ENCODE measurements around the gene TMEM244.
"Not testable (repeated sequence)": the region's sequence is repeated elsewhere in the genome, so short reads cannot be mapped to it uniquely, and the experiment has no call there.

The TMEM244 gene

GRCh38 chr6:129866256-129866655 is 5.1 kb upstream of the TMEM244 start:
- no peak for DNase-seq

- DNase-seq, result no peak
Measured at GRCh38 chr6:129865013-129865412, 3.9 kb upstream of the TMEM244 start.

GRCh38 chr6:129863664-129864063 is 2.5 kb upstream of the TMEM244 start:
- peak; percentile 94 for DNase-seq

- DNase-seq, result no peak
Measured at GRCh38 chr6:129859524-129859923, 1.6 kb downstream of the TMEM244 start.

- DNase-seq, result no peak
Measured at GRCh38 chr6:129857838-129858237, 3.3 kb downstream of the TMEM244 start.

- DNase-seq, result peak; percentile 81
Measured at GRCh38 chr6:129853996-129854711, 7.0 kb downstream of the TMEM244 start.

GRCh38 chr6:129852257-129852858 is 8.8 kb downstream of the TMEM244 start:
- DNase-seq, result no peak

GRCh38 chr6:129849456-129849855 is 11.7 kb downstream of the TMEM244 start:
- peak; percentile 93 for DNase-seq

- no peak for DNase-seq
Measured at GRCh38 chr6:129846761-129847160, 14.4 kb downstream of the TMEM244 start.

GRCh38 chr6:129845696-129846095 is 15.4 kb downstream of the TMEM244 start:
- no peak for DNase-seq

- peak; percentile 73 for DNase-seq
Measured at GRCh38 chr6:129844118-129844891, 16.8 kb downstream of the TMEM244 start.

- no peak for DNase-seq
Measured at GRCh38 chr6:129843573-129843972, 17.5 kb downstream of the TMEM244 start.

- no peak for DNase-seq
Measured at GRCh38 chr6:129842881-129843409, 18.2 kb downstream of the TMEM244 start.

GRCh38 chr6:129842137-129842536 is 19.0 kb downstream of the TMEM244 start:
- no peak for DNase-seq

- not testable (repeated sequence) for DNase-seq
Measured at GRCh38 chr6:129839562-129839961, 21.6 kb downstream of the TMEM244 start.

- no peak for DNase-seq
Measured at GRCh38 chr6:129835691-129836090, 25.4 kb downstream of the TMEM244 start.

- DNase-seq, result no peak
Measured at GRCh38 chr6:129832299-129832698, 28.8 kb downstream of the TMEM244 start.

- DNase-seq, result no peak
Measured at GRCh38 chr6:129828229-129828628, 32.9 kb downstream of the TMEM244 start.

- DNase-seq, result no peak
Measured at GRCh38 chr6:129818251-129818650, 42.9 kb downstream of the TMEM244 start.

GRCh38 chr6:129817821-129818220 is 43.3 kb downstream of the TMEM244 start:
- DNase-seq, result no peak

- DNase-seq, result no peak
Measured at GRCh38 chr6:129817332-129817731, 43.8 kb downstream of the TMEM244 start.

- DNase-seq, result no peak
Measured at GRCh38 chr6:129812145-129812777, 48.9 kb downstream of the TMEM244 start.

GRCh38 chr6:129807141-129807540 is 54.0 kb downstream of the TMEM244 start:
- not testable (repeated sequence) for DNase-seq

Data from HCEC 1CT (cell line).